ENCODE results near the gene PEX11G.

PEX11G gene

DNA sequence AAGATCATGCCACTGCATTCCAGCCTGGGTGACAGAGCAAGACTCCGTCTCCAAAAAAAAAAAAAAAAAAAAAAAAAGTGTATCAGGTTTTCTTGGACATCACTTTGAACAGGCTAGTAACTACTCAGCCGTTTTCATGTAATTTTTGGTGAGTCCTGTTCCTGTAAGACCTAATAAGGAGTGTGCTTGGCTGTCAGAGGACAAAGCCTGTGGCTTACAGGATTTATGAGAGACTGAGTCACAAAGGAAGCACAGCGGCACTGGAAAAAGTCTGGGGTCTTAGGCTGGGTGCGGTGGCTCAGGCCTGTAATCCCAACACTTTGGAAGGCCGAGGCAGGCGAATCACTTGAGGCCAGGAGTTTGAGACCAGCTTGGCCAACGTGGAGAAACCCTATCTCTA is 55.4 kb downstream of the PEX11G start:
- peak; percentile 37 for DNase-seq (ENCODE audit: low read depth)

DNA sequence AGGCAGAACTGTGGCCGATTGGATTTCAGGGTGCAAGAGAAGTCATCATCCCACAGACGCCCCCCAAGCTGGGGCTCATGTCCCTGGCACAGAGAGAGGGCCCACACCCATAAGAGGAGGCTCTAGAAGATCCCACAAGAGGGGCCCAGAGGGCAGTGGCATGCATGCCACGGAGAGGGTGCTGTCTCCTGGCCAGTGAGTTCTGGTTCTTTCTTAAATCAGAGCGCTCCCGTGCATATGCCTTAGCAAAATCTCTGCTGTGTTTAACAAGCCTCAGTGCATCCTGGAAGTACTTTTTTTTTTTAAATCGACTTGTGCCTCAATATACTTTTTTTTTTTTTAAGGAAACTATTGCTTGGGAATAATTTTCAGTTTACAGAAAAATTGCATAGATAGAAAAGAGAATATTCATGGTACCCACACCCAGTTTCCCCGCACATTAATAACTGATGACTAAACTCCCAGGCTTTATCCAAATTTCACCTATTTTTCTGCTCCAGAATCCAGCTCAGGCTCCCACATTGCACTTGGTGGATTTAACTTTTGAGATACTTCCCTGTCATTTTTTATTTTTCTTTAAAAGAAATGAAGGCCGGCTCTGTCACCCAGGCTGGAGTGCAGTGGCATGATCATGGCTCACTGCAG is 59.1 kb downstream of the PEX11G start:
- DNase-seq (ENCODE audit: low read depth), result no peak

GRCh38 chr19:7428651-7429113 is 60.2 kb downstream of the PEX11G start:
- no peak for DNase-seq (ENCODE audit: low read depth)

DNA sequence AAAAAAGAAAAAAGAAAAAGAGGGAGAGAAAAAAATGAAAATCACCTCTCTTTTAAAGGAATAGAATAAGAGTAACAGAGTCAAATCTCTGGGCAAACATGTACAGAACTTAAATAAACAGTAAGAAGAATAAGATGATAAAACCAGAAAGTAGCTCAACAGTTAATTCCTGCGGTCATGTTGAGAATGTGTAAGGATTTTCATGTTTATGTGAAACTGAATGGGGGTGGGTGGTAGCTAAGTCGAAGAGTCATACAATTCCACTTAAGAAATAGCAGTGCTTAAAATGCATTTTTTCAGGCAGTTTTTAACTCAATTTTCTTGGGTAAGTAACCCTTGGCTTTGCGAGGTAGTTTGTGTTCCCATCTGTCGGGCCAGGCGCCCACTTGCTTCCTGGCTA is 60.9 kb downstream of the PEX11G start:
- peak; percentile 41 for DNase-seq (ENCODE audit: low read depth)

GRCh38 chr19:7426986-7427385 is 61.8 kb downstream of the PEX11G start:
- DNase-seq (ENCODE audit: low read depth), result no peak
